SU-DHL-6 (cell line): ENCODE data around the gene BOD1L1.

Experiments used
- H2AFZ ChIP-seq: fragments of 200-600 bp; sonication (generic); 2 replicates; pipeline ENCODE4 v1.6.1; 2014; ENCODE audit warnings: low read depth, mild to moderate bottlenecking, moderate library complexity, mixed read lengths, antibody characterized with exemption, low read length; ENCODE audit not compliant: severe bottlenecking
- H3F3A ChIP-seq: fragments of 200-600 bp; shearing (Covaris generic); 2 replicates; pipeline ENCODE4 v1.6.0; 2016; ENCODE audit warnings: antibody characterized with exemption, mild to moderate bottlenecking; ENCODE audit not compliant: insufficient read depth
- H3K27ac ChIP-seq: fragments of 200-600 bp; sonication (generic); 2 replicates; pipeline ENCODE4 v1.5.1; 2016; ENCODE audit warnings: low read depth, mild to moderate bottlenecking, low read length, moderate library complexity, mixed read lengths
- H3K27me3 ChIP-seq: fragments of 200-600 bp; sonication (generic), shearing (Covaris generic); 2 replicates; pipeline ENCODE4 v1.6.0; 2014; ENCODE audit warnings: mild to moderate bottlenecking, low read length
- H3K36me3 ChIP-seq: fragments of 200-600 bp; sonication (generic); 2 replicates; pipeline ENCODE4 v1.6.1; 2014; ENCODE audit warnings: mild to moderate bottlenecking, low read length, mixed read lengths
- H3K4me2 ChIP-seq: fragments of 300-600, 200-600 bp; shearing (Covaris generic), sonication (generic); 2 replicates; pipeline ENCODE4 v1.6.0; 2014; ENCODE audit warnings: low read length, low read depth, mild to moderate bottlenecking; ENCODE audit not compliant: poor library complexity, severe bottlenecking
- H3K4me3 ChIP-seq: fragments of 200-600 bp; sonication (generic); 2 replicates; pipeline ENCODE4 v1.5.1; 2014; ENCODE audit warnings: antibody characterized with exemption, low read length, mild to moderate bottlenecking, mixed read lengths; ENCODE audit not compliant: insufficient read depth, poor library complexity, severe bottlenecking
- H3K79me2 ChIP-seq: fragments of 200-600 bp; sonication (generic); 2 replicates; pipeline ENCODE4 v1.6.1; 2014; ENCODE audit warnings: mild to moderate bottlenecking, low read length, moderate library complexity; ENCODE audit not compliant: insufficient read depth
- H3K9ac ChIP-seq: fragments of 200-600 bp; sonication (generic); 2 replicates; pipeline ENCODE4 v1.7.0; 2014; ENCODE audit warnings: mild to moderate bottlenecking, low read length
- H3K9me2 ChIP-seq: fragments of 200-600 bp; sonication (generic); replicated peaks from 2 replicates; pipeline ENCODE4 v1.6.1; 2014; ENCODE audit warnings: low read length; ENCODE audit not compliant: insufficient read depth
- H3K9me3 ChIP-seq: fragments of 200-600 bp; sonication (generic); 2 replicates; pipeline ENCODE4 v1.6.1; 2014; ENCODE audit warnings: low read length, mixed read lengths; ENCODE audit not compliant: insufficient read depth
- H4K20me1 ChIP-seq: fragments of 200-600 bp; sonication (generic); 2 replicates; pipeline ENCODE4 v1.6.1; 2014; ENCODE audit warnings: low read depth, mild to moderate bottlenecking, antibody characterized with exemption, low read length, moderate library complexity, mixed read lengths
- CTCF ChIP-seq: fragments of 200-600 bp; sonication (generic); IDR thresholded peaks from one replicate; pipeline ENCODE4 v1.5.1; 2017; ENCODE audit warnings: antibody characterized with exemption, mild to moderate bottlenecking, low read length, moderate library complexity; ENCODE audit not compliant: insufficient read depth, poor library complexity, severe bottlenecking
- EZH2phosphoT487 ChIP-seq: fragments of 200-600 bp; sonication (generic), shearing (Covaris generic); conservative IDR thresholded peaks from 2 replicates; pipeline ENCODE4 v1.6.1; 2018; ENCODE audit warnings: mild to moderate bottlenecking, antibody characterized with exemption, low read length, moderate library complexity, mixed read lengths

BOD1L1 gene

GRCh38 chr4:13584481-13584880 is 43.0 kb downstream of the BOD1L1 start:
- H3K79me2 ChIP-seq: no peaks in the 10 kb centered on the region
- H3F3A ChIP-seq: no peaks in the 10 kb centered on the region
- peaks cover 49% of the 10 kb centered on the region for H3K36me3 ChIP-seq
- no peaks in the 10 kb centered on the region for H3K9me3 ChIP-seq
- H3K27me3 ChIP-seq: no peaks in the 10 kb centered on the region
- no peaks in the 10 kb centered on the region for H4K20me1 ChIP-seq
- H3K4me3 ChIP-seq: no peak overlapping the region
- H3K9ac ChIP-seq: no peak overlapping the region
- no peak overlapping the region for H2AFZ ChIP-seq
- H3K9me2 ChIP-seq: no peaks in the 10 kb centered on the region
- H3K27ac ChIP-seq: no peak overlapping the region
- no peak overlapping the region for H3K4me2 ChIP-seq
- TF ChIP-seq CTCF (no peak), EZH2phosphoT487 (no peak)

- Histone ChIP-seq H3K27ac (no peak overlapping the region), H3K9me2 (no peaks in the 10 kb centered on the region), H3K4me2 (no peak overlapping the region), H3K36me3 (peaks cover 42% of the 10 kb centered on the region), H3K9me3 (no peaks in the 10 kb centered on the region), H3K9ac (no peak overlapping the region), H3K79me2 (no peaks in the 10 kb centered on the region), H3K27me3 (no peaks in the 10 kb centered on the region), H3F3A (no peaks in the 10 kb centered on the region), H2AFZ (no peak overlapping the region), H3K4me3 (no peak overlapping the region), H4K20me1 (no peaks in the 10 kb centered on the region)
- TF ChIP-seq CTCF (no peak), EZH2phosphoT487 (no peak)
Observed at GRCh38 chr4:13580036-13580435, 47.5 kb downstream of the BOD1L1 start.

DNA sequence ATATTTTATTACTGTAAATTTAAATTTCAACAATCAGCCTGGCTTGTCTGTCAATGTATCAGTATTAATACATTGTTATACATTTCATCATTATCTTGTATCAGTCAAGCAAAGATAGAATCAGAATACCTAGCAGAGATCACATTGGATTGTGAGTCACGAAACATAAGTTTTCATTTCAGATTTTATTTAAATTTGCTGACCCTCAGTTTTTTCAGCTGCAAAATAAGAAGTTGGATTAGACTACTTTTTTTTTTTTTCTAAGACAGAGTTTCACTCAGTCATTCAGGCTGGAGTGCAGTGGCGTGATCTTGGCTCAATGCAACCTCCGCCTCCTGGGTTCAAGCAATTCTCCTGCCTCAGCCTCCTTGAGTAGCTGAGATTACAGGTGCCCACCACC is 49.9 kb downstream of the BOD1L1 start:
- H2AFZ ChIP-seq: no peak overlapping the region
- no peaks in the 10 kb centered on the region for H4K20me1 ChIP-seq
- TF ChIP-seq CTCF (no peak), EZH2phosphoT487 (no peak)
- H3K36me3 ChIP-seq: peaks cover 46% of the 10 kb centered on the region
- H3K27ac ChIP-seq: no peak overlapping the region
- no peak overlapping the region for H3K4me2 ChIP-seq
- no peaks in the 10 kb centered on the region for H3K79me2 ChIP-seq
- H3K9ac ChIP-seq: no peak overlapping the region
- no peaks in the 10 kb centered on the region for H3K9me3 ChIP-seq
- H3F3A ChIP-seq: no peaks in the 10 kb centered on the region
- no peak overlapping the region for H3K4me3 ChIP-seq
- H3K27me3 ChIP-seq: no peaks in the 10 kb centered on the region
- no peaks in the 10 kb centered on the region for H3K9me2 ChIP-seq

GRCh38 chr4:13570916-13571315 is 56.6 kb downstream of the BOD1L1 start:
- H3K27me3 ChIP-seq: no peaks in the 10 kb centered on the region
- no peaks in the 10 kb centered on the region for H3K79me2 ChIP-seq
- H3K9me3 ChIP-seq: no peaks in the 10 kb centered on the region
- H3K36me3 ChIP-seq: peaks cover 30% of the 10 kb centered on the region
- no peak overlapping the region for H2AFZ ChIP-seq
- no peaks in the 10 kb centered on the region for H3K9me2 ChIP-seq
- TF ChIP-seq CTCF: no peak
- no peak for TF ChIP-seq EZH2phosphoT487
- H4K20me1 ChIP-seq: no peaks in the 10 kb centered on the region
- no peak overlapping the region for H3K9ac ChIP-seq
- no peak overlapping the region for H3K4me3 ChIP-seq
- H3K4me2 ChIP-seq: no peak overlapping the region
- H3K27ac ChIP-seq: no peak overlapping the region
- H3F3A ChIP-seq: no peaks in the 10 kb centered on the region
